ENCODE measurements around the gene CRLF2.
"Not testable (repeated sequence)": the region's sequence is repeated elsewhere in the genome, so short reads cannot be mapped to it uniquely, and the experiment has no call there.

CRLF2 gene

GRCh38 chrX:1196436-1196835 is 16.0 kb downstream of the CRLF2 start:
- in situ Hi-C loops (cut with MboI; ENCODE audit: low pct_unique_long_range_greater_than_20kb, low sequenced_read_pairs, unreplicated experiment) = no loop called here
- TF ChIP-seq CTCF (IDR thresholded peaks at IDR 0.05; ENCODE audit: extremely low read depth, insufficient read depth, missing control alignments) = no peak
- no peak for DNase-seq (ENCODE audit: low spot score)

GRCh38 chrX:1192196-1192595 is 20.3 kb downstream of the CRLF2 start:
- in situ Hi-C loops (cut with MboI; ENCODE audit: low pct_unique_long_range_greater_than_20kb, low sequenced_read_pairs, unreplicated experiment); DNase-seq (ENCODE audit: low spot score): not testable (repeated sequence)

GRCh38 chrX:1190596-1191145 is 21.8 kb downstream of the CRLF2 start:
- in situ Hi-C loops (cut with MboI; ENCODE audit: low pct_unique_long_range_greater_than_20kb, low sequenced_read_pairs, unreplicated experiment) = no loop called here
- DNase-seq (ENCODE audit: low spot score) = no peak
- TF ChIP-seq CTCF (IDR thresholded peaks at IDR 0.05; ENCODE audit: extremely low read depth, insufficient read depth, missing control alignments) = no peak

- DNase-seq (ENCODE audit: low spot score) = no peak
- TF ChIP-seq CTCF (IDR thresholded peaks at IDR 0.05; ENCODE audit: extremely low read depth, insufficient read depth, missing control alignments) = no peak
- in situ Hi-C loops (cut with MboI; ENCODE audit: low pct_unique_long_range_greater_than_20kb, low sequenced_read_pairs, unreplicated experiment) = no loop called here
These were observed 26.9 kb downstream of the CRLF2 start for GRCh38 chrX:1185561-1185960.

- no peak for DNase-seq (ENCODE audit: low spot score)
- TF ChIP-seq CTCF (IDR thresholded peaks at IDR 0.05; ENCODE audit: extremely low read depth, insufficient read depth, missing control alignments) = no peak
- in situ Hi-C loops (cut with MboI; ENCODE audit: low pct_unique_long_range_greater_than_20kb, low sequenced_read_pairs, unreplicated experiment) = no loop called here
These were observed 30.2 kb downstream of the CRLF2 start for GRCh38 chrX:1182211-1182610.

- DNase-seq (ENCODE audit: low spot score); in situ Hi-C loops (cut with MboI; ENCODE audit: low pct_unique_long_range_greater_than_20kb, low sequenced_read_pairs, unreplicated experiment): not testable (repeated sequence)
These were observed 30.8 kb downstream of the CRLF2 start for GRCh38 chrX:1181661-1182060.

GRCh38 chrX:1181170-1181569 is 31.3 kb downstream of the CRLF2 start:
- in situ Hi-C loops (cut with MboI; ENCODE audit: low pct_unique_long_range_greater_than_20kb, low sequenced_read_pairs, unreplicated experiment) = no loop called here
- DNase-seq (ENCODE audit: low spot score) = no peak
- TF ChIP-seq CTCF (IDR thresholded peaks at IDR 0.05; ENCODE audit: extremely low read depth, insufficient read depth, missing control alignments) = no peak

GRCh38 chrX:1178580-1179057 is 33.8 kb downstream of the CRLF2 start:
- in situ Hi-C loops (cut with MboI; ENCODE audit: low pct_unique_long_range_greater_than_20kb, low sequenced_read_pairs, unreplicated experiment) = no loop called here
- TF ChIP-seq CTCF (IDR thresholded peaks at IDR 0.05; ENCODE audit: extremely low read depth, insufficient read depth, missing control alignments) = no peak
- DNase-seq (ENCODE audit: low spot score) = no peak

- DNase-seq (ENCODE audit: low spot score); in situ Hi-C loops (cut with MboI; ENCODE audit: low pct_unique_long_range_greater_than_20kb, low sequenced_read_pairs, unreplicated experiment): not testable (repeated sequence)
These were observed 35.7 kb downstream of the CRLF2 start for GRCh38 chrX:1176531-1177320.

Measured in GM13977 (cell line).